OCI-LY3 (cell line): ENCODE measurements around the gene PPP5C.

Experiments used
- EZH2phosphoT487 ChIP-seq: fragments of 200-600 bp; shearing (Covaris generic); IDR thresholded peaks from 2 replicates; pipeline ENCODE4 v1.6.1; 2018; ENCODE audit warnings: antibody characterized with exemption, mixed run types, low read depth
- TF ChIP-seq, protein P1 (sequence below): fragments of 200-600, 300-600 bp; sonication (generic); IDR thresholded peaks from 2 replicates; pipeline ENCODE4 v1.5.1; 2014; ENCODE audit warnings: antibody characterized with exemption, low read length, low read depth

DNA sequence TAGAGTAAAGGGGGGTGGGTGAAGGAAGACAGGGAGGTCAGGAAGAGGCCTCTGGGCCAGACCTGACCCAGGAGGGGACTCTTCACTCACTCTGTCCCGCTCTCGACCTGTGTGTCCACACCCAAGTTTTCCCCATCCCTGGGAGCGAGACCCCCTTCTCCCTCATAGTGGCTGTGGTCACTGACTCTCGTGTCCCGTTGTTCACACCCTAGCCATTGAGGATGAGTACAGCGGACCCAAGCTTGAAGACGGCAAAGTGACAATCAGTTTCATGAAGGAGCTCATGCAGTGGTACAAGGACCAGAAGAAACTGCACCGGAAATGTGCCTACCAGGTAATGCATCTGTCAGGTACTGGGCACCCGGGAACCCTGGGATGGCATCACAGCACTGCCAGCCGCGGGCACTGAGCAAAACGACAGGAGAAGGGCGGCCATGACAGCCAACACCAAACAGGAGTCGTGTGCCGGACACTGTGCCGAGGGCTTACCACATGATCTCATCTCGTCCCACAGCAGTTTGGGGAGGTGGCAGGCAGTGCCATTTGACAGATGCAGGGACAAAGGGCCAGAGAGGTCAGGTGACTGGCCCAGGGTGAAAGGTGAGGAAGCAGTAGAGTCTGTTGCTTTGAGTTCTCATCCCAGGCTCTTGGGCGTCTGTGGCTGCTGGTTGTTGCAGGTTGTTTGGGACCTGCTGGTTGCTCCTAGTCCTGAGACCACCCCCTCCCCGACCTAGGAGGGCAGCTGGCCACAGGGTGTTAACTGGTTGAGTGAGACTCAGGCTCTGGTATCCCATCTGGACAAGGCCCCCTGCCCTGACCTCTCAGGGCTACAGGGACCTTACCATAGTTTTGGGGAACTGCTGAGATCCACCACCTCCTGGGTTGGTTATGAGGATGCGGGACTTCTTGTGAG is 29.6 kb downstream of the PPP5C start:
- TF ChIP-seq, protein P1, sequence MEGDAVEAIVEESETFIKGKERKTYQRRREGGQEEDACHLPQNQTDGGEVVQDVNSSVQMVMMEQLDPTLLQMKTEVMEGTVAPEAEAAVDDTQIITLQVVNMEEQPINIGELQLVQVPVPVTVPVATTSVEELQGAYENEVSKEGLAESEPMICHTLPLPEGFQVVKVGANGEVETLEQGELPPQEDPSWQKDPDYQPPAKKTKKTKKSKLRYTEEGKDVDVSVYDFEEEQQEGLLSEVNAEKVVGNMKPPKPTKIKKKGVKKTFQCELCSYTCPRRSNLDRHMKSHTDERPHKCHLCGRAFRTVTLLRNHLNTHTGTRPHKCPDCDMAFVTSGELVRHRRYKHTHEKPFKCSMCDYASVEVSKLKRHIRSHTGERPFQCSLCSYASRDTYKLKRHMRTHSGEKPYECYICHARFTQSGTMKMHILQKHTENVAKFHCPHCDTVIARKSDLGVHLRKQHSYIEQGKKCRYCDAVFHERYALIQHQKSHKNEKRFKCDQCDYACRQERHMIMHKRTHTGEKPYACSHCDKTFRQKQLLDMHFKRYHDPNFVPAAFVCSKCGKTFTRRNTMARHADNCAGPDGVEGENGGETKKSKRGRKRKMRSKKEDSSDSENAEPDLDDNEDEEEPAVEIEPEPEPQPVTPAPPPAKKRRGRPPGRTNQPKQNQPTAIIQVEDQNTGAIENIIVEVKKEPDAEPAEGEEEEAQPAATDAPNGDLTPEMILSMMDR: no peak
- TF ChIP-seq EZH2phosphoT487: no peak
